ENCODE measurements around the gene ZDHHC22.
A peak's percentile ranks its signal among the peaks of the same experiment; 100 is the strongest.

Gene ZDHHC22

GRCh38 chr14:77126461-77126990 lies 15.1 kb downstream of the ZDHHC22 start:
- Mint-ChIP-seq H3K4me1 (peaks cover 7% of the 10 kb centered on the region), H3K27me3 (ENCODE audit: low read depth, poor library complexity) (peaks cover 91% of the 10 kb centered on the region)
- no peak for DNase-seq

GRCh38 chr14:77125823-77126325 lies 15.7 kb downstream of the ZDHHC22 start:
- TF ChIP-seq CTCF (IDR thresholded peaks at IDR 0.05): no peak

More at GRCh38 chr14:77126461-77126990, 15.1 kb downstream of the ZDHHC22 start:
- Mint-ChIP-seq H3K36me3 (ENCODE audit: low read depth) (no peaks in the 10 kb centered on the region), H3K27ac (no peak overlapping the region), H3K9me3 (no peaks in the 10 kb centered on the region), H3K4me3 (peak overlapping the region; percentile 36)
- no peak for TF ChIP-seq CTCF (IDR thresholded peaks at IDR 0.05)

GRCh38 chr14:77125281-77125801 lies 16.2 kb downstream of the ZDHHC22 start:
- H3K27me3 Mint-ChIP-seq (ENCODE audit: low read depth, poor library complexity): peaks cover 85% of the 10 kb centered on the region
- H3K27ac Mint-ChIP-seq: no peak overlapping the region
- no peaks in the 10 kb centered on the region for H3K9me3 Mint-ChIP-seq

More at GRCh38 chr14:77125823-77126325, 15.7 kb downstream of the ZDHHC22 start:
- Mint-ChIP-seq H3K27ac (no peak overlapping the region), H3K4me3 (peak overlapping the region; percentile 76), H3K27me3 (ENCODE audit: low read depth, poor library complexity) (peaks cover 89% of the 10 kb centered on the region), H3K9me3 (no peaks in the 10 kb centered on the region), H3K36me3 (ENCODE audit: low read depth) (no peaks in the 10 kb centered on the region), H3K4me1 (peaks cover 14% of the 10 kb centered on the region)
- DNase-seq: no peak

GRCh38 chr14:77124345-77125280 lies 17.0 kb downstream of the ZDHHC22 start:
- Mint-ChIP-seq H3K36me3 (ENCODE audit: low read depth) (peaks cover 5% of the 10 kb centered on the region), H3K4me1 (peaks cover 19% of the 10 kb centered on the region), H3K4me3 (peak overlapping the region; percentile 76), H3K27ac (no peak overlapping the region), H3K9me3 (no peaks in the 10 kb centered on the region), H3K27me3 (ENCODE audit: low read depth, poor library complexity) (peaks cover 83% of the 10 kb centered on the region)
- DNase-seq: peak; percentile 65
- TF ChIP-seq CTCF (IDR thresholded peaks at IDR 0.05): no peak

More at GRCh38 chr14:77125281-77125801, 16.2 kb downstream of the ZDHHC22 start:
- DNase-seq: no peak
- peaks cover 19% of the 10 kb centered on the region for H3K4me1 Mint-ChIP-seq
- peaks cover 5% of the 10 kb centered on the region for H3K36me3 Mint-ChIP-seq (ENCODE audit: low read depth)
- TF ChIP-seq CTCF (IDR thresholded peaks at IDR 0.05): no peak
- H3K4me3 Mint-ChIP-seq: peak overlapping the region; percentile 76

GRCh38 chr14:77123381-77124325 lies 17.9 kb downstream of the ZDHHC22 start:
- peaks cover 5% of the 10 kb centered on the region for H3K36me3 Mint-ChIP-seq (ENCODE audit: low read depth)
- H3K4me1 Mint-ChIP-seq: peaks cover 19% of the 10 kb centered on the region
- DNase-seq: no peak
- H3K27ac Mint-ChIP-seq: no peak overlapping the region
- no peaks in the 10 kb centered on the region for H3K9me3 Mint-ChIP-seq
- H3K4me3 Mint-ChIP-seq: peak overlapping the region; percentile 75
- no peak for TF ChIP-seq CTCF (IDR thresholded peaks at IDR 0.05)
- H3K27me3 Mint-ChIP-seq (ENCODE audit: low read depth, poor library complexity): peaks cover 73% of the 10 kb centered on the region
